HEK293 (cell line): ENCODE results near the gene INCA1.

Experiments used
- CTCF ChIA-PET: fragments of 350-600 bp; formaldehyde crosslinking; extraction: SDS; loops from one replicate; lab custom pipeline; 2021; ENCODE audit warnings: antibody characterized with exemption; lab: Yijun Ruan, JAX
- POLR2A ChIA-PET: fragments of 300-600 bp; formaldehyde crosslinking; extraction: SDS; loops from one replicate; lab custom pipeline; 2020; ENCODE audit warnings: antibody characterized with exemption, inconsistent platforms; lab: Yijun Ruan, JAX
- H3K27ac ChIP-seq: fragments of 200-500 bp; sonication (Bioruptor generic); 2 replicates; pipeline ENCODE4 v1.5.1; 2014; ENCODE audit warnings: low read depth, low read length, control low read depth, inconsistent platforms; ENCODE audit errors: extremely low read depth
- H3K36me3 ChIP-seq, 2 experiments: fragments of 200-500 bp in 1 of 2; sonication (Bioruptor generic) in 1 of 2; 1 replicate in 1 of 2; 2 replicates in 1 of 2; pipeline ENCODE4 v1.5.1; 2014 to 2017; ENCODE audit warnings: inconsistent platforms in 2 of 2, low read length in 2 of 2; ENCODE audit not compliant: control insufficient read depth in 2 of 2, insufficient read depth in 1 of 2
- H3K4me1 ChIP-seq: fragments of 200-500 bp; sonication (Bioruptor generic); 2 replicates; pipeline ENCODE4 v1.5.1; 2014; ENCODE audit warnings: mild to moderate bottlenecking, low read length, inconsistent platforms; ENCODE audit not compliant: control insufficient read depth, insufficient read depth
- H3K4me3 ChIP-seq: 2 replicates; pipeline ENCODE4 v1.5.1; 2011; ENCODE audit warnings: low read depth, mild to moderate bottlenecking, control low read depth, low read length, moderate library complexity
- H3K9me3 ChIP-seq: fragments of 200-500 bp; sonication (Bioruptor generic); 2 replicates; pipeline ENCODE4 v1.5.1; 2014; ENCODE audit warnings: low read depth, low read length, inconsistent platforms; ENCODE audit not compliant: control insufficient read depth, insufficient read depth
- GLI4 ChIP-seq: fragments of 450-650 bp; formaldehyde crosslinking; IDR thresholded peaks from 2 replicates; pipeline ENCODE4 v1.5.1; 2016; ENCODE audit warnings: missing biosample characterization, missing genetic modification characterization
- GLIS2 ChIP-seq: fragments of 450-650 bp; formaldehyde crosslinking; IDR thresholded peaks from 2 replicates; pipeline ENCODE4 v1.5.1; 2016; ENCODE audit warnings: missing biosample characterization, missing genetic modification characterization
- IKZF3 ChIP-seq: fragments of 450-650 bp; IDR thresholded peaks from 2 replicates; pipeline ENCODE4 v1.5.0; 2018; ENCODE audit warnings: missing biosample characterization, mild to moderate bottlenecking, missing genetic modification characterization, moderate library complexity
- INSM2 ChIP-seq: fragments of 450-650 bp; formaldehyde crosslinking; IDR thresholded peaks from 2 replicates; pipeline ENCODE4 v1.5.1; 2016; ENCODE audit warnings: missing biosample characterization, missing genetic modification characterization
- KLF9 ChIP-seq: fragments of 450-650 bp; formaldehyde crosslinking; IDR thresholded peaks from 2 replicates; pipeline ENCODE4 v1.5.1; 2016; ENCODE audit warnings: missing biosample characterization, missing genetic modification characterization, low read depth
- PRDM2 ChIP-seq: fragments of 450-650 bp; formaldehyde crosslinking; IDR thresholded peaks from 2 replicates; pipeline ENCODE4 v1.5.1; 2016; ENCODE audit warnings: missing biosample characterization, missing genetic modification characterization, borderline replicate concordance
- SCRT1 ChIP-seq: fragments of 450-650 bp; formaldehyde crosslinking; IDR thresholded peaks from 2 replicates; pipeline ENCODE4 v1.5.1; 2016; ENCODE audit warnings: missing biosample characterization, missing genetic modification characterization, borderline replicate concordance
- SETDB1 ChIP-seq: IDR thresholded peaks from one replicate; pipeline ENCODE4 v1.6.1; 2017; ENCODE audit warnings: mild to moderate bottlenecking, low read length, moderate library complexity, mixed read lengths; ENCODE audit not compliant: insufficient read length
- SP3 ChIP-seq: fragments of 450-650 bp; formaldehyde crosslinking; IDR thresholded peaks from 2 replicates; pipeline ENCODE4 v1.5.1; 2016; ENCODE audit warnings: missing biosample characterization, missing genetic modification characterization
- TRIM28 ChIP-seq: IDR thresholded peaks from 2 replicates; pipeline ENCODE4 v1.6.1; 2011; ENCODE audit warnings: low read length, control low read depth, borderline replicate concordance
- YY2 ChIP-seq: fragments of 450-650 bp; formaldehyde crosslinking; IDR thresholded peaks from 2 replicates; pipeline ENCODE4 v1.5.1; 2016; ENCODE audit warnings: missing biosample characterization, missing genetic modification characterization
- ZBTB21 ChIP-seq: fragments of 450-650 bp; formaldehyde crosslinking; IDR thresholded peaks from 2 replicates; pipeline ENCODE4 v1.5.1; 2017; ENCODE audit warnings: missing biosample characterization, missing genetic modification characterization
- ZNF138 ChIP-seq: fragments of 450-650 bp; formaldehyde crosslinking; IDR thresholded peaks from 2 replicates; pipeline ENCODE4 v1.5.1; 2016; ENCODE audit warnings: missing biosample characterization, missing genetic modification characterization, borderline replicate concordance
- ZNF221 ChIP-seq: fragments of 450-650 bp; formaldehyde crosslinking; IDR thresholded peaks from 2 replicates; pipeline ENCODE4 v1.5.1; 2017; ENCODE audit warnings: missing biosample characterization, missing genetic modification characterization, borderline replicate concordance
- ZNF266 ChIP-seq: fragments of 450-650 bp; formaldehyde crosslinking; IDR thresholded peaks from 2 replicates; pipeline ENCODE4 v1.5.1; 2016; ENCODE audit warnings: missing biosample characterization, missing genetic modification characterization, low read depth
- ZNF280D ChIP-seq: fragments of 450-650 bp; formaldehyde crosslinking; IDR thresholded peaks from 2 replicates; pipeline ENCODE4 v1.5.1; 2016; ENCODE audit warnings: missing biosample characterization, missing genetic modification characterization
- ZNF341 ChIP-seq: fragments of 450-650 bp; formaldehyde crosslinking; IDR thresholded peaks from 2 replicates; pipeline ENCODE4; 2016; ENCODE audit warnings: low read depth, missing biosample characterization, missing genetic modification characterization
- ZNF366 ChIP-seq: fragments of 450-650 bp; formaldehyde crosslinking; conservative IDR thresholded peaks from 2 replicates; pipeline ENCODE4 v1.5.1; 2016; ENCODE audit warnings: missing biosample characterization, missing genetic modification characterization
- ZNF785 ChIP-seq: fragments of 450-650 bp; formaldehyde crosslinking; IDR thresholded peaks from 2 replicates; pipeline ENCODE4 v1.5.1; 2016; ENCODE audit warnings: missing biosample characterization, missing genetic modification characterization
- ZSCAN23 ChIP-seq: fragments of 450-650 bp; formaldehyde crosslinking; IDR thresholded peaks from 2 replicates; pipeline ENCODE4 v1.5.1; 2016; ENCODE audit warnings: missing biosample characterization, missing genetic modification characterization
- ZSCAN30 ChIP-seq: fragments of 450-650 bp; IDR thresholded peaks from 2 replicates; pipeline ENCODE4 v1.5.1; 2018; ENCODE audit warnings: missing biosample characterization, mild to moderate bottlenecking, missing genetic modification characterization, moderate library complexity

INCA1 gene

GRCh38 chr17:5014357-5014756, 17.0 kb upstream of the INCA1 start:
- Histone ChIP-seq H3K4me1 (no peaks in the 10 kb centered on the region), H3K36me3 (peaks cover 26 to 77% of the 10 kb centered on the region in 2 experiments), H3K9me3 (no peaks in the 10 kb centered on the region), H3K4me3 (no peak overlapping the region), H3K27ac (no peak overlapping the region)
- no peak for TF ChIP-seq ZBTB21 (tag by site-specific recombination)
- no peak for TF ChIP-seq ZNF341 (tag by site-specific recombination)
- no peak for TF ChIP-seq GLI4 (tag by site-specific recombination)
- ChIA-PET POLR2A (interaction anchor here (0.6 kb wide), 1 partner anchor 68 kb away, joined by 3 read pairs; no protein-coding TSS in a partner anchor), CTCF (interaction anchor here (0.6 kb wide), 1 partner anchor 177 kb away, joined by 3 read pairs; the partner anchor contains the start of gene ZNF594)

GRCh38 chr17:5011928-5012327, 14.6 kb upstream of the INCA1 start:
- no peaks in the 10 kb centered on the region for H3K9me3 ChIP-seq
- H3K36me3 ChIP-seq: peaks cover 47 to 79% of the 10 kb centered on the region in 2 experiments
- ChIA-PET POLR2A (interaction anchor here (3.4 kb wide), 1 partner anchor 14 kb away, joined by 13 read pairs; the partner anchor contains the start of genes INCA1 and KIF1C), CTCF (no interaction called here)
- no peaks in the 10 kb centered on the region for H3K4me1 ChIP-seq
- no peak overlapping the region for H3K4me3 ChIP-seq
- no peak for TF ChIP-seq INSM2
- TF ChIP-seq SETDB1: no peak
- no peak overlapping the region for H3K27ac ChIP-seq

GRCh38 chr17:5003214-5003867, 6.0 kb upstream of the INCA1 start:
- CTCF ChIA-PET: interaction anchor here (0.5 to 2.3 kb wide), 3 partner anchors 23 to 59 kb away, joined by 3 to 6 read pairs (median 4); no protein-coding TSS in a partner anchor
- Histone ChIP-seq H3K4me3 (no peak overlapping the region), H3K4me1 (peaks cover 11% of the 10 kb centered on the region), H3K36me3 (peaks cover 48 to 76% of the 10 kb centered on the region in 2 experiments), H3K9me3 (no peaks in the 10 kb centered on the region), H3K27ac (no peak overlapping the region)
- POLR2A ChIA-PET: interaction anchor here (1.0 to 1.3 kb wide), 2 partner anchors 16 to 60 kb away, joined by 3 to 4 read pairs; partner anchors contain the start of gene CAMTA2
- TF ChIP-seq YY2 (no peak), ZSCAN23 (tag by site-specific recombination) (no peak), ZNF221 (tag by site-specific recombination) (no peak), SP3 (tag by site-specific recombination) (no peak), ZNF138 (tag by site-specific recombination) (no peak), SCRT1 (no peak), ZNF280D (tag by site-specific recombination) (no peak), ZNF785 (no peak), PRDM2 (tag by site-specific recombination) (no peak), ZSCAN30 (tag by site-specific recombination) (no peak), TRIM28 (no peak), GLIS2 (tag by site-specific recombination) (no peak), KLF9 (no peak), ZNF266 (tag by site-specific recombination) (no peak), ZNF366 (tag by site-specific recombination) (no peak), IKZF3 (tag by site-specific recombination) (no peak)
